Astrocyte (in vitro differentiated cells and primary cell): ENCODE data around the gene LGALSL. TPM values are rescaled to one million over a fixed set of nuclear protein-coding genes. Genes with fewer than 3 reads are reported as not detected.

Experiments
- DNase-seq: peaks from one replicate; pipeline ENCODE4 v3.0.0-alpha.2; 2010; ENCODE audit warnings: low read depth
- FAIRE-seq: peaks from 2 replicates; lab custom pipeline; 2011; peaks lifted over from hg19 to GRCh38; lab: Jason Lieb, UNC
- H2AFZ ChIP-seq: 2 replicates; pipeline ENCODE4 v1.6.0; 2012; ENCODE audit warnings: low read depth, low read length, inconsistent platforms
- H3K27ac ChIP-seq: 2 replicates; pipeline ENCODE4 v1.5.1; 2011; ENCODE audit warnings: low read depth, low read length, inconsistent platforms
- H3K27me3 ChIP-seq: 2 replicates; pipeline ENCODE4 v1.6.0; 2011; ENCODE audit warnings: low read length, inconsistent platforms; ENCODE audit not compliant: insufficient read depth
- H3K36me3 ChIP-seq: 2 replicates; pipeline ENCODE4 v1.5.1; 2011; ENCODE audit warnings: low read length, inconsistent platforms; ENCODE audit not compliant: insufficient read depth
- H3K4me1 ChIP-seq: 2 replicates; pipeline ENCODE4 v1.5.1; 2011; ENCODE audit warnings: low read length, inconsistent platforms; ENCODE audit not compliant: insufficient read depth
- H3K4me2 ChIP-seq: 2 replicates; pipeline ENCODE4 v1.6.0; 2012; ENCODE audit warnings: low read length, inconsistent platforms
- H3K4me3 ChIP-seq: 2 replicates; pipeline ENCODE4 v1.5.1; 2011; ENCODE audit warnings: low read depth, mild to moderate bottlenecking, low read length, inconsistent platforms; ENCODE audit not compliant: insufficient read depth
- H3K79me2 ChIP-seq: 2 replicates; pipeline ENCODE4 v1.6.0; 2012; ENCODE audit warnings: mild to moderate bottlenecking, low read length, inconsistent platforms; ENCODE audit not compliant: insufficient read depth
- H3K9ac ChIP-seq: 2 replicates; pipeline ENCODE4 v1.6.0; 2012; ENCODE audit warnings: mild to moderate bottlenecking, low read length, inconsistent platforms
- H3K9me3 ChIP-seq: 2 replicates; pipeline ENCODE4 v1.5.1; 2012; ENCODE audit warnings: low read depth, mild to moderate bottlenecking, low read length, inconsistent platforms; ENCODE audit not compliant: insufficient read depth
- H4K20me1 ChIP-seq: 2 replicates; pipeline ENCODE4 v1.6.0; 2012; ENCODE audit warnings: low read length, inconsistent platforms; ENCODE audit not compliant: insufficient read depth
- H3K27ac Mint-ChIP-seq: one replicate; pipeline ENCODE4 v1.8.0; 2021; ENCODE audit warnings: mild to moderate bottlenecking, mixed read lengths; ENCODE audit not compliant: unreplicated experiment
- H3K27me3 Mint-ChIP-seq: one replicate; pipeline ENCODE4 v1.8.0; 2021; ENCODE audit warnings: low read depth, mixed read lengths; ENCODE audit not compliant: unreplicated experiment
- H3K36me3 Mint-ChIP-seq: one replicate; pipeline ENCODE4 v1.8.0; 2021; ENCODE audit warnings: low read depth, mixed read lengths; ENCODE audit not compliant: unreplicated experiment
- H3K4me1 Mint-ChIP-seq: one replicate; pipeline ENCODE4 v1.8.0; 2021; ENCODE audit warnings: low read depth, mixed read lengths; ENCODE audit not compliant: unreplicated experiment
- H3K4me3 Mint-ChIP-seq: one replicate; pipeline ENCODE4 v1.8.0; 2021; ENCODE audit warnings: mild to moderate bottlenecking, moderate library complexity, mixed read lengths; ENCODE audit not compliant: unreplicated experiment
- H3K9me3 Mint-ChIP-seq: one replicate; pipeline ENCODE4 v1.8.0; 2021; ENCODE audit warnings: mild to moderate bottlenecking, mixed read lengths; ENCODE audit not compliant: unreplicated experiment
- EZH2 ChIP-seq: IDR thresholded peaks from 2 replicates; pipeline ENCODE4 v1.6.1; 2012; ENCODE audit warnings: mild to moderate bottlenecking, low read length, inconsistent platforms; ENCODE audit not compliant: insufficient read depth
- total RNA-seq: library from RNA; stranded (reverse); gene quantifications from 2 replicates; pipeline ENCODE4 v1.2.1, GENCODE V29; 2021
- TF ChIP-seq, protein P1 (sequence below): IDR thresholded peaks from 2 replicates; pipeline ENCODE4 v1.5.1; 2011; ENCODE audit warnings: low read depth, mild to moderate bottlenecking, inconsistent platforms, low read length, moderate library complexity; ENCODE audit not compliant: insufficient read depth

LGALSL gene
- total RNA-seq, 1 donor from 2014 or later = 14.0 TPM

DNA sequence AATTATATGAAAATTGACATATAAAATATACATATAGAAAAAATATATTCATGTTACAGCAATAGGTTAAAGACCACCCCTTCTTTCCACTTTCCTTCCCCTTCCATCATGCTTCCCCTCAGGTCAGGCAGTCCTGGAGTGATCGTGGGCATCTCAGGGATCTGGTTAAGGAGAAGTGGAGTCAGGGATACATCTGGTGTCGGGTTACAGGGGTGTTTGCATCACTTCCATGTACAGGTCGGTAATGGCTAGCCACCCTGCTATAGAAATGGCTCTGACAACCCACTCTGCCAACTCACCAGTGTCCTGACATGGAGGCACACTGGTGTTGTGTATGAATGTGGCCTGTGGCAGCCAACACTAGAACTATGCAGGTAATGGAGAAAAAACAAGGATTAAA lies 36.3 kb upstream of the LGALSL start:
- Histone ChIP-seq H4K20me1 (no peaks in the 10 kb centered on the region), H3K4me2 (no peak overlapping the region), H3K27me3 (peaks cover 37% of the 10 kb centered on the region), H3K27ac (no peak overlapping the region), H3K4me1 (no peaks in the 10 kb centered on the region), H3K79me2 (no peaks in the 10 kb centered on the region), H3K36me3 (no peaks in the 10 kb centered on the region), H3K9me3 (no peaks in the 10 kb centered on the region), H2AFZ (no peak overlapping the region), H3K9ac (no peak overlapping the region), H3K4me3 (no peak overlapping the region)
- TF ChIP-seq EZH2 = no peak
- TF ChIP-seq, protein P1, sequence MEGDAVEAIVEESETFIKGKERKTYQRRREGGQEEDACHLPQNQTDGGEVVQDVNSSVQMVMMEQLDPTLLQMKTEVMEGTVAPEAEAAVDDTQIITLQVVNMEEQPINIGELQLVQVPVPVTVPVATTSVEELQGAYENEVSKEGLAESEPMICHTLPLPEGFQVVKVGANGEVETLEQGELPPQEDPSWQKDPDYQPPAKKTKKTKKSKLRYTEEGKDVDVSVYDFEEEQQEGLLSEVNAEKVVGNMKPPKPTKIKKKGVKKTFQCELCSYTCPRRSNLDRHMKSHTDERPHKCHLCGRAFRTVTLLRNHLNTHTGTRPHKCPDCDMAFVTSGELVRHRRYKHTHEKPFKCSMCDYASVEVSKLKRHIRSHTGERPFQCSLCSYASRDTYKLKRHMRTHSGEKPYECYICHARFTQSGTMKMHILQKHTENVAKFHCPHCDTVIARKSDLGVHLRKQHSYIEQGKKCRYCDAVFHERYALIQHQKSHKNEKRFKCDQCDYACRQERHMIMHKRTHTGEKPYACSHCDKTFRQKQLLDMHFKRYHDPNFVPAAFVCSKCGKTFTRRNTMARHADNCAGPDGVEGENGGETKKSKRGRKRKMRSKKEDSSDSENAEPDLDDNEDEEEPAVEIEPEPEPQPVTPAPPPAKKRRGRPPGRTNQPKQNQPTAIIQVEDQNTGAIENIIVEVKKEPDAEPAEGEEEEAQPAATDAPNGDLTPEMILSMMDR = no peak
- peaks cover 10% of the 10 kb centered on the region for H3K27me3 Mint-ChIP-seq
- no peak overlapping the region for H3K4me3 Mint-ChIP-seq
- no peaks in the 10 kb centered on the region for H3K36me3 Mint-ChIP-seq
- no peak overlapping the region for H3K27ac Mint-ChIP-seq
- H3K9me3 Mint-ChIP-seq = no peaks in the 10 kb centered on the region
- FAIRE-seq (no peak), DNase-seq (no peak)
- no peaks in the 10 kb centered on the region for H3K4me1 Mint-ChIP-seq

GRCh38 chr2:64419596-64420165 lies 34.3 kb upstream of the LGALSL start:
- no peak overlapping the region for H3K9ac ChIP-seq
- no peaks in the 10 kb centered on the region for H3K79me2 ChIP-seq
- Mint-ChIP-seq H3K4me3 (no peak overlapping the region), H3K9me3 (no peaks in the 10 kb centered on the region), H3K27ac (no peak overlapping the region), H3K27me3 (peaks cover 14% of the 10 kb centered on the region), H3K4me1 (no peaks in the 10 kb centered on the region), H3K36me3 (peaks cover 3% of the 10 kb centered on the region)
- no peaks in the 10 kb centered on the region for H3K4me1 ChIP-seq
- H3K27ac ChIP-seq = no peak overlapping the region
- H3K9me3 ChIP-seq = no peaks in the 10 kb centered on the region
- TF ChIP-seq EZH2 = no peak
- TF ChIP-seq, protein P1 = no peak
- H4K20me1 ChIP-seq = no peaks in the 10 kb centered on the region
- no peak overlapping the region for H3K4me2 ChIP-seq
- H3K36me3 ChIP-seq = no peaks in the 10 kb centered on the region
- peaks cover 22% of the 10 kb centered on the region for H3K27me3 ChIP-seq
- H3K4me3 ChIP-seq = no peak overlapping the region
- FAIRE-seq = no peak
- DNase-seq = no peak
- no peak overlapping the region for H2AFZ ChIP-seq

DNA sequence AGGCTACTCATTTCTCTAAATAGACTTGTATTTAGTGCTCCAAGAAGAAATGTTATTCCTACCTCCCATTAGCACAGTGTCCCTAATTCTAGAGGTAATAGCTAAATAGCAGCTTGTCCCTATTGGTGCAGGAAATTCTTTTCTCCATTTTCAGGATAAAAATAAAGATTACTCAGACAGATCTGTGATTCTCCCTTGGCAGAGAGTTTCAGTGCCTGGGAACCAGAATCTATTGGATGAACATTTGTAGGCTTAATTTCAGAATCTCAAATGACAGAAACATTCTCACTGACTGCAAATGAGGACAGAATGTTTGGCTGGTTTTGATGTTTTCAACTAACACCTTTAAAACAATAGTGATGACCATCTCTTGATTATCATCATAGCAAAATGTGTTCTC lies 33.3 kb upstream of the LGALSL start:
- H3K9ac ChIP-seq = no peak overlapping the region
- H3K4me3 ChIP-seq = no peak overlapping the region
- no peaks in the 10 kb centered on the region for H3K9me3 ChIP-seq
- H3K27ac Mint-ChIP-seq = no peak overlapping the region
- no peak overlapping the region for H2AFZ ChIP-seq
- peaks cover 22% of the 10 kb centered on the region for H3K27me3 ChIP-seq
- H3K4me2 ChIP-seq = no peak overlapping the region
- TF ChIP-seq, protein P1 = no peak
- no peak for TF ChIP-seq EZH2
- FAIRE-seq (no peak), DNase-seq (no peak)
- H3K79me2 ChIP-seq = no peaks in the 10 kb centered on the region
- no peaks in the 10 kb centered on the region for H3K36me3 ChIP-seq
- no peak overlapping the region for H3K27ac ChIP-seq
- peaks cover 3% of the 10 kb centered on the region for H3K36me3 Mint-ChIP-seq
- no peaks in the 10 kb centered on the region for H3K4me1 ChIP-seq
- no peaks in the 10 kb centered on the region for H4K20me1 ChIP-seq
- H3K4me1 Mint-ChIP-seq = no peaks in the 10 kb centered on the region
- no peak overlapping the region for H3K4me3 Mint-ChIP-seq
- no peaks in the 10 kb centered on the region for H3K9me3 Mint-ChIP-seq
- peaks cover 14% of the 10 kb centered on the region for H3K27me3 Mint-ChIP-seq
